A673 (cell line): ENCODE results near the gene SPPL3. TPM values are rescaled to one million over a fixed set of nuclear protein-coding genes. Genes with fewer than 3 reads are reported as not detected.

Source experiments
- BruUV-seq: library from RNA; stranded (reverse); fragments of 400-500 nt; replicated peaks from 2 replicates; lab custom pipeline; 2021; lab: Mats Ljungman, UMichigan
- CTCF ChIA-PET: fragments of 300-600 bp; sonication (Branson Sonifier 250); formaldehyde crosslinking; loops from one replicate; lab custom pipeline; 2022; ENCODE audit warnings: antibody characterized with exemption; lab: Charles Lee
- POLR2A ChIA-PET: fragments of 300-600 bp; sonication (Branson Sonifier 250); formaldehyde crosslinking; loops from one replicate; lab custom pipeline; 2022; ENCODE audit warnings: antibody characterized with exemption; ENCODE audit not compliant: low non-redundant PET; lab: Charles Lee
- DNase-seq: peaks from one replicate; pipeline ENCODE4 v3.0.0-alpha.2; 2015; ENCODE audit warnings: low spot score
- H3K27ac ChIP-seq: fragments of 200-600 bp; sonication (generic); 2 replicates; pipeline ENCODE4 v1.5.1; 2016; ENCODE audit warnings: mixed run types, low read depth, mild to moderate bottlenecking, mixed read lengths, antibody characterized with exemption, low read length; ENCODE audit not compliant: poor library complexity, severe bottlenecking
- H3K27me3 ChIP-seq: fragments of 200-600 bp; sonication (generic); replicated peaks from 2 replicates; pipeline ENCODE4 v1.6.1; 2017; ENCODE audit warnings: mixed run types, low read depth, mild to moderate bottlenecking, mixed read lengths, antibody characterized with exemption, low read length; ENCODE audit not compliant: insufficient read depth, poor library complexity
- H3K36me3 ChIP-seq: fragments of 200-600 bp; sonication (generic); 2 replicates; pipeline ENCODE4 v1.6.1; 2016; ENCODE audit warnings: mixed run types, mild to moderate bottlenecking, mixed read lengths, antibody characterized with exemption, low read length; ENCODE audit not compliant: insufficient read depth, poor library complexity, severe bottlenecking
- H3K4me1 ChIP-seq: fragments of 200-600 bp; sonication (generic); 2 replicates; pipeline ENCODE4 v1.6.1; 2017; ENCODE audit warnings: mixed run types, mild to moderate bottlenecking, mixed read lengths, antibody characterized with exemption, low read length; ENCODE audit not compliant: insufficient read depth, poor library complexity, severe bottlenecking
- H3K4me3 ChIP-seq: fragments of 200-600 bp; sonication (generic); 2 replicates; pipeline ENCODE4 v1.5.1; 2016; ENCODE audit warnings: low read depth, mixed run types, mild to moderate bottlenecking, mixed read lengths, low read length; ENCODE audit not compliant: poor library complexity, severe bottlenecking
- H3K9me3 ChIP-seq: fragments of 200-600 bp; sonication (generic); 2 replicates; pipeline ENCODE4 v1.6.1; 2016; ENCODE audit warnings: mixed run types, low read depth, mild to moderate bottlenecking, mixed read lengths, antibody characterized with exemption, low read length; ENCODE audit not compliant: poor library complexity, severe bottlenecking
- CTCF ChIP-seq: fragments of 300-800, 200-600 bp; sonication (generic); conservative IDR thresholded peaks from 2 replicates; pipeline ENCODE4 v1.5.1; 2017; ENCODE audit warnings: low read depth, mild to moderate bottlenecking, antibody characterized with exemption, low read length, moderate library complexity, mixed read lengths
- EZH2 ChIP-seq: fragments of 200-600 bp; sonication (generic); IDR thresholded peaks from 2 replicates; pipeline ENCODE4 v1.6.1; 2017; ENCODE audit warnings: borderline replicate concordance, low read depth, mild to moderate bottlenecking, mixed read lengths, antibody characterized with exemption, low read length; ENCODE audit not compliant: poor library complexity, severe bottlenecking
- intact Hi-C: fragments of 100-400 bp; cut with micrococcal nuclease; formaldehyde crosslinking; loops from one replicate; pipeline ENCODE4 v1.10.0; 2022; ENCODE audit not compliant: unreplicated experiment
- total RNA-seq: library from RNA; stranded (reverse); gene quantifications from 2 replicates; pipeline ENCODE4 v1.2.3, GENCODE V29; 2021

Gene SPPL3
- total RNA-seq, 1 experiment from 2014 or later = 46.9 TPM

DNA sequence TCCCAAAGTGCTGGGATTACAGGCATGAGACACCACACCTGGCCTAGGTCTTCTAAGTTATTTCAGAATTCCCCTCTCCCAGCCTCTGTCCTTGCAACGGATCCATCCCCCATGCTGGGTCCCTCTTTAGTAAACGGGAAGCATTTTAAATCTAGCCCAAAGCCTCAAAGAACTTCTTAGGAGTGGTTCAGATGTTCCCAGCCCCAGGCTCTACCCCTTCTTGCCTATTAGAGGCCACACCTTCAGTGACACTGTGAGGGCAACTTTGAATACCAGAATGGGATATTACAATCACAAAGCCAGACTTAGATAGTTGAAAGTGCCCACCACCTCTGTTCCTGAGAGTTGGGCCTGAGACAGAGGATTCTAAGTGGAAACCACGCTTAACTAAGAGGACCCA lies 18.1 kb upstream of the SPPL3 start:
- Histone ChIP-seq H3K27me3 (no peaks in the 10 kb centered on the region), H3K27ac (no peak overlapping the region), H3K9me3 (no peaks in the 10 kb centered on the region), H3K4me3 (no peak overlapping the region), H3K4me1 (no peaks in the 10 kb centered on the region), H3K36me3 (no peaks in the 10 kb centered on the region)
- intact Hi-C loops = no loop called here
- no TSS peak for BruUV-seq
- ChIA-PET CTCF (no interaction called here), POLR2A (no interaction called here)
- no peak for DNase-seq
- TF ChIP-seq EZH2 = no peak

- no peaks in the 10 kb centered on the region for H3K9me3 ChIP-seq
- H3K4me3 ChIP-seq = no peak overlapping the region
- intact Hi-C loops = no loop called here
- H3K36me3 ChIP-seq = no peaks in the 10 kb centered on the region
- H3K4me1 ChIP-seq = no peaks in the 10 kb centered on the region
- H3K27me3 ChIP-seq = no peaks in the 10 kb centered on the region
- TF ChIP-seq CTCF (no peak), EZH2 (no peak)
- BruUV-seq = no TSS peak
- DNase-seq = no peak
- ChIA-PET CTCF (no interaction called here), POLR2A (interaction anchor here (0.6 to 0.7 kb wide), 2 partner anchors 129 to 176 kb away, joined by 3 to 6 read pairs; no protein-coding TSS in a partner anchor)
- H3K27ac ChIP-seq = no peak overlapping the region
Measured at GRCh38 chr12:120921637-120922036, 17.5 kb upstream of the SPPL3 start.

GRCh38 chr12:120920178-120920577 lies 16.0 kb upstream of the SPPL3 start:
- no peaks in the 10 kb centered on the region for H3K27me3 ChIP-seq
- no peaks in the 10 kb centered on the region for H3K9me3 ChIP-seq
- BruUV-seq = no TSS peak
- intact Hi-C loops = no loop called here
- TF ChIP-seq CTCF (no peak), EZH2 (no peak)
- POLR2A ChIA-PET = no interaction called here
- no peaks in the 10 kb centered on the region for H3K36me3 ChIP-seq
- no peaks in the 10 kb centered on the region for H3K4me1 ChIP-seq
- no peak overlapping the region for H3K27ac ChIP-seq
- DNase-seq = no peak
- H3K4me3 ChIP-seq = no peak overlapping the region
- CTCF ChIA-PET = no interaction called here

DNA sequence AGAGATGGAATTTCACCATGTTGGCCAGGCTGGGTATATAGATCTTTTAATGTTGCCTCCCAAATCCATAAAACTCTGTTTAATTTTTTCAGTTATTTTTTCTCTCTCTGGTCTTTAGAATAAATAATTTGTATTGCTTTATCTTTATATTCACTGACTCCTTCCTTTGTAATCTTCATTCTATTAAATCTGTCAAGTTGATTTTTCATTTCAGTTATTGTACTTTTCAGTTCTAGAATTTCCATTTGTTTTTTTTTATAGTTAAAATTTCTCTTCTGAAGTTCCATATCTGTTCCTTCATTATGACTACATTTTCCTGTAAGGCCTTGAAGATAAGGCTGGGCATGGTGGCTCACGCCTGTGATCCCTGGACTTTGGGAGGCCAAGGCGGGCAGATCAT lies 13.6 kb upstream of the SPPL3 start:
- CTCF ChIA-PET = no interaction called here
- Histone ChIP-seq H3K4me1 (no peaks in the 10 kb centered on the region), H3K4me3 (no peak overlapping the region), H3K9me3 (no peaks in the 10 kb centered on the region), H3K27ac (no peak overlapping the region), H3K27me3 (no peaks in the 10 kb centered on the region), H3K36me3 (no peaks in the 10 kb centered on the region)
- no peak for TF ChIP-seq EZH2
- TF ChIP-seq CTCF = no peak
- POLR2A ChIA-PET = no interaction called here
- no peak for DNase-seq
- BruUV-seq = no TSS peak
- intact Hi-C loops = no loop called here
